Measurements from ENCODE around the gene GTF2H2. TPM values are rescaled to one million over a fixed set of nuclear protein-coding genes. Genes with fewer than 3 reads are reported as not detected.
"Not testable (repeated sequence)": the region's sequence is repeated elsewhere in the genome, so short reads cannot be mapped to it uniquely, and the experiment has no call there.

The GTF2H2 gene
- polyA plus RNA-seq, 1 donor from 2014 or later: 32.5 TPM

DNA sequence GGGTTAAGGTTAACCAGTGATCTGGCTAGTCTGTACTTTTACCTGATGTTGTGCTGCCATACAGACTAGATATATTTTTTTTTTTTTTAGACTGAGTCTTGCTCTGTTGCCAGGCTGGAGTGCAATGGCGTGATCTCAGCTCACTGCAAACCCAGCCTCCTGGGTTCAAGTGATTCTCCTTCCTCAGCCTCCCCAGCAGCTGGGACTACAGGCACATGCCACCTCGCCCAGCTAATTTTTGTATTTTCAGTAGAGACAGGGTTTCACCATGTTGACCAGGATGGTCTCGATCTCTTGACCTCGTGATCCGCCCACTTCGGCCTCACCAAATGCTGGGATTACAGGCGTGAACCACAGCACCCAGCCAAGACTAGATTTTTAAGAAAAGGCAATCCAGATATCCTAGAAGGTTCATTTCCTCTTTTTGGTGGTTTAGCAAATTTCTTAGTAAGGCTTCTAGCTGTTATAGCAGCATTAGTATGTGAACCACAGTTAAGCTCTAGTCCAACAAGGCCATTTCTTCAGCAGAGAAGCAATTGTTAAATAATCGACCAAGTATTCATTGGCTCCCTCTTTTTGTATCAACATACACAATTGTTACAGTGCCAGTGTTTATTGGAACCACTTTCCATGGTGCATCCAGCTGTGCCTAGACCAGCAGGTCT is 42.1 kb downstream of the GTF2H2 start, which contains the start of gene NAIP:
TSS of gene NAIP (minus strand) at position 51 of the 665 bp plus-strand sequence. CDS start 12,424 bp downstream, outside the sequence.
- H4K20me1 ChIP-seq (ENCODE audit: insufficient read depth); H3K4me3 ChIP-seq (ENCODE audit: low read length); H3K9ac ChIP-seq (ENCODE audit: low read length); H3K9me3 ChIP-seq (ENCODE audit: low read length); H3K27ac ChIP-seq (ENCODE audit: low read length); H3K4me2 ChIP-seq (ENCODE audit: low read length); H3K36me3 ChIP-seq (ENCODE audit: insufficient read depth, low read length); H3K79me2 ChIP-seq (replicated peaks; ENCODE audit: insufficient read depth, low read length); H2AFZ ChIP-seq (ENCODE audit: low read depth, low read length); H3F3A ChIP-seq (ENCODE audit: insufficient read depth, low read length, poor library complexity, severe bottlenecking); H3K27me3 ChIP-seq (ENCODE audit: insufficient read depth, low read depth, low read length); H3K9me2 ChIP-seq (ENCODE audit: insufficient read depth, low read length): not testable (repeated sequence)

DNA sequence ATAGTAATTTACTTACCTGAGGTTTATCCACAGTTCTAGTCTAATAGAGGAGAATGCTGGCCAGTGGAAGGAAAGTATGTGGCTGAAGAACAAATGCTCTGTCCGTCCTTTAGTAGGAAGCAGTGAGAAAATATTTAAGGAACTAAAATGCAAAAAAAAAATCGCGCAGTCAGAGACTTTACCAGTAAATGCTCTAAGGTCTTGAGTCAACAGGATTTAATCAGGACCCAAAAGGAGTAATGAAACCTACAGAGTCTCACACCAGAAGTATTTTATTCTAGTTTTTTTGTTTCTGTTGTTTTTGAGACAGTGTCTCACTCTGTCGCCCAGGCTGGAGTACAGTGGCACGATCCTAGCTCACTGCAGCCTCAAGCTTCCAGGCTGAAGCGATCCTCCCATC is 46.8 kb downstream of the GTF2H2 start:
- H3K9me3 ChIP-seq (ENCODE audit: low read length); H3K27me3 ChIP-seq (ENCODE audit: insufficient read depth, low read depth, low read length); H4K20me1 ChIP-seq (ENCODE audit: insufficient read depth); H2AFZ ChIP-seq (ENCODE audit: low read depth, low read length); H3K9ac ChIP-seq (ENCODE audit: low read length); H3F3A ChIP-seq (ENCODE audit: insufficient read depth, low read length, poor library complexity, severe bottlenecking); H3K4me2 ChIP-seq (ENCODE audit: low read length); H3K9me2 ChIP-seq (ENCODE audit: insufficient read depth, low read length); H3K4me3 ChIP-seq (ENCODE audit: low read length); H3K27ac ChIP-seq (ENCODE audit: low read length); H3K36me3 ChIP-seq (ENCODE audit: insufficient read depth, low read length); H3K79me2 ChIP-seq (replicated peaks; ENCODE audit: insufficient read depth, low read length): not testable (repeated sequence)

DNA sequence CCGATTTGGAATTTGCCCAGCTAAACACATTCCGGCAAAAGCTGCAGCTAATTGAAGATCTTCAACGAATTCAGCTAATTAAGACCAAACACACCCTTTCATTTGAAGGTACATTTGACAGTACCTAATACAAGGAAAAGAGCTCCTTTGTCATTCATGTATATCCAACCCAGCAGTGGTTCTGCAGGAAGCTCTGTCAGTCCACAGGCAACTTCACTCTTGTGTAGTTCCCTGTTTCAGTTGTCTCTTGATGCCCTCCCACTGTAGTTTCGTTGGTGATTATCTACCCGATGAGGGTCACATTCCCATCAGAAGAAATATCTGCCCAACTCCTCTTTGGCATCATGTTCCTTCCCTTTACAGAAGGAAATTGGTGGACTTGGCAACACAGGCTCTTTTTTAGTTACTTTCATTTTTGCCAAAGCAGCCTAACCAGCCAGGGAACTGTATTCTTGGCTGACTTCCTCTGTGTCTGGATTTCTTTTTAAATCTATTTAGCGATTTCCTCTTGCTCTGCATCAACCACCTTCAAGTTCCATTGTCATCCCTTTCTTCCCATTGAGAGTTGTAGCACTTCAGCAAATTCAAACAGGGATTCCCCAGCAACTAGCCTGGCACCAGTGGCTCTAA is 49.0 kb downstream of the GTF2H2 start:
- not testable (repeated sequence) for H3F3A ChIP-seq (ENCODE audit: insufficient read depth, low read length, poor library complexity, severe bottlenecking); H3K36me3 ChIP-seq (ENCODE audit: insufficient read depth, low read length); H3K9me3 ChIP-seq (ENCODE audit: low read length); H3K9me2 ChIP-seq (ENCODE audit: insufficient read depth, low read length); H3K27ac ChIP-seq (ENCODE audit: low read length); H2AFZ ChIP-seq (ENCODE audit: low read depth, low read length); H3K4me2 ChIP-seq (ENCODE audit: low read length); H3K27me3 ChIP-seq (ENCODE audit: insufficient read depth, low read depth, low read length); H3K9ac ChIP-seq (ENCODE audit: low read length); H3K4me3 ChIP-seq (ENCODE audit: low read length); H3K79me2 ChIP-seq (replicated peaks; ENCODE audit: insufficient read depth, low read length); H4K20me1 ChIP-seq (ENCODE audit: insufficient read depth)

DNA sequence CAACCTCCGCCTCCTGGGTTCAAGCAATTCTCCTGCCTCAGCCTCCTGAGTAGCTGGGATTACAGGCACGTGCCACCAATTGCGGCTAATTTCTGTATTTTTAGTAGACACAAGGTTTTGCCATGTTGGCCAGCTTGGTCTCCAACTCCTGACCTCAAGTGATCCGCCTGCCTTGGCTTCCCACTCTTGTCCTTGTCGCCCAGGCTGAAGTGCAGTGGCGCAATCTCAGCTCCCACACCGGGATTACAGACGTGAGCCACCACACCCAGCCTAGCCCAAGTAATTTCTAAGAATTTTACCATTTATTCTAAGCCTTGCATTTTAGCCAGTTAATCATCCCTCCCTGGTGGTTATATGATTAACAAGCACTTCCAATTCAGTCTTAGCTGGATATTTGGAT is 53.3 kb downstream of the GTF2H2 start:
- H3K36me3 ChIP-seq (ENCODE audit: insufficient read depth, low read length): no peaks in the 10 kb centered on the region
- H4K20me1 ChIP-seq (ENCODE audit: insufficient read depth): no peaks in the 10 kb centered on the region
- H3K27ac ChIP-seq (ENCODE audit: low read length): no peak overlapping the region
- H3K27me3 ChIP-seq (ENCODE audit: insufficient read depth, low read depth, low read length): no peaks in the 10 kb centered on the region
- H3K79me2 ChIP-seq (replicated peaks; ENCODE audit: insufficient read depth, low read length): no peaks in the 10 kb centered on the region
- no peak overlapping the region for H2AFZ ChIP-seq (ENCODE audit: low read depth, low read length)
- no peak overlapping the region for H3K4me2 ChIP-seq (ENCODE audit: low read length)
- H3K9ac ChIP-seq (ENCODE audit: low read length): no peak overlapping the region
- no peaks in the 10 kb centered on the region for H3K9me3 ChIP-seq (ENCODE audit: low read length)
- no peak overlapping the region for H3K4me3 ChIP-seq (ENCODE audit: low read length)
- no peak for TF ChIP-seq RAD21 (conservative IDR thresholded peaks at IDR 0.05)
- TF ChIP-seq, protein P1, sequence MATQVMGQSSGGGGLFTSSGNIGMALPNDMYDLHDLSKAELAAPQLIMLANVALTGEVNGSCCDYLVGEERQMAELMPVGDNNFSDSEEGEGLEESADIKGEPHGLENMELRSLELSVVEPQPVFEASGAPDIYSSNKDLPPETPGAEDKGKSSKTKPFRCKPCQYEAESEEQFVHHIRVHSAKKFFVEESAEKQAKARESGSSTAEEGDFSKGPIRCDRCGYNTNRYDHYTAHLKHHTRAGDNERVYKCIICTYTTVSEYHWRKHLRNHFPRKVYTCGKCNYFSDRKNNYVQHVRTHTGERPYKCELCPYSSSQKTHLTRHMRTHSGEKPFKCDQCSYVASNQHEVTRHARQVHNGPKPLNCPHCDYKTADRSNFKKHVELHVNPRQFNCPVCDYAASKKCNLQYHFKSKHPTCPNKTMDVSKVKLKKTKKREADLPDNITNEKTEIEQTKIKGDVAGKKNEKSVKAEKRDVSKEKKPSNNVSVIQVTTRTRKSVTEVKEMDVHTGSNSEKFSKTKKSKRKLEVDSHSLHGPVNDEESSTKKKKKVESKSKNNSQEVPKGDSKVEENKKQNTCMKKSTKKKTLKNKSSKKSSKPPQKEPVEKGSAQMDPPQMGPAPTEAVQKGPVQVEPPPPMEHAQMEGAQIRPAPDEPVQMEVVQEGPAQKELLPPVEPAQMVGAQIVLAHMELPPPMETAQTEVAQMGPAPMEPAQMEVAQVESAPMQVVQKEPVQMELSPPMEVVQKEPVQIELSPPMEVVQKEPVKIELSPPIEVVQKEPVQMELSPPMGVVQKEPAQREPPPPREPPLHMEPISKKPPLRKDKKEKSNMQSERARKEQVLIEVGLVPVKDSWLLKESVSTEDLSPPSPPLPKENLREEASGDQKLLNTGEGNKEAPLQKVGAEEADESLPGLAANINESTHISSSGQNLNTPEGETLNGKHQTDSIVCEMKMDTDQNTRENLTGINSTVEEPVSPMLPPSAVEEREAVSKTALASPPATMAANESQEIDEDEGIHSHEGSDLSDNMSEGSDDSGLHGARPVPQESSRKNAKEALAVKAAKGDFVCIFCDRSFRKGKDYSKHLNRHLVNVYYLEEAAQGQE (IDR thresholded peaks at IDR 0.05; ENCODE audit: borderline replicate concordance): no peak
- no peak for TF ChIP-seq SMC3 (conservative IDR thresholded peaks at IDR 0.05; ENCODE audit: poor library complexity)
- no peak for TF ChIP-seq POLR2AphosphoS5 (IDR thresholded peaks at IDR 0.05)
- no peak for TF ChIP-seq EP300 (conservative IDR thresholded peaks at IDR 0.05; ENCODE audit: poor library complexity, severe bottlenecking)
- TF ChIP-seq EZH2 (IDR thresholded peaks at IDR 0.05; ENCODE audit: borderline replicate concordance, insufficient read depth, low read length, poor library complexity, severe bottlenecking): no peak
- TF ChIP-seq, protein P2, sequence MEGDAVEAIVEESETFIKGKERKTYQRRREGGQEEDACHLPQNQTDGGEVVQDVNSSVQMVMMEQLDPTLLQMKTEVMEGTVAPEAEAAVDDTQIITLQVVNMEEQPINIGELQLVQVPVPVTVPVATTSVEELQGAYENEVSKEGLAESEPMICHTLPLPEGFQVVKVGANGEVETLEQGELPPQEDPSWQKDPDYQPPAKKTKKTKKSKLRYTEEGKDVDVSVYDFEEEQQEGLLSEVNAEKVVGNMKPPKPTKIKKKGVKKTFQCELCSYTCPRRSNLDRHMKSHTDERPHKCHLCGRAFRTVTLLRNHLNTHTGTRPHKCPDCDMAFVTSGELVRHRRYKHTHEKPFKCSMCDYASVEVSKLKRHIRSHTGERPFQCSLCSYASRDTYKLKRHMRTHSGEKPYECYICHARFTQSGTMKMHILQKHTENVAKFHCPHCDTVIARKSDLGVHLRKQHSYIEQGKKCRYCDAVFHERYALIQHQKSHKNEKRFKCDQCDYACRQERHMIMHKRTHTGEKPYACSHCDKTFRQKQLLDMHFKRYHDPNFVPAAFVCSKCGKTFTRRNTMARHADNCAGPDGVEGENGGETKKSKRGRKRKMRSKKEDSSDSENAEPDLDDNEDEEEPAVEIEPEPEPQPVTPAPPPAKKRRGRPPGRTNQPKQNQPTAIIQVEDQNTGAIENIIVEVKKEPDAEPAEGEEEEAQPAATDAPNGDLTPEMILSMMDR (IDR thresholded peaks at IDR 0.05; ENCODE audit: poor library complexity, severe bottlenecking): no peak
- TF ChIP-seq MXI1 (conservative IDR thresholded peaks at IDR 0.05; ENCODE audit: poor library complexity, severe bottlenecking): no peak
- no peak for TF ChIP-seq TAF1 (IDR thresholded peaks at IDR 0.05; ENCODE audit: low read depth)
- no peaks in the 10 kb centered on the region for H3K9me2 ChIP-seq (ENCODE audit: insufficient read depth, low read length)
- no peaks in the 10 kb centered on the region for H3F3A ChIP-seq (ENCODE audit: insufficient read depth, low read length, poor library complexity, severe bottlenecking)
